K562 (cell line): ENCODE measurements around the gene PPM1L. TPM values are rescaled to one million over a fixed set of nuclear protein-coding genes. Genes with fewer than 3 reads are reported as not detected.

Experiments used
- ATAC-seq: fragments of 200-7000 bp; cut with Tn5 transposase; 3 replicates; pipeline ENCODE4 v1.9.1; 2020; ENCODE audit warnings: moderate library complexity
- BruUV-seq: library from RNA; stranded (reverse); fragments of 400-500 nt; replicated peaks from 2 replicates; lab custom pipeline; 2021; lab: Mats Ljungman, UMichigan
- CTCF ChIA-PET: fragments of 300-600 bp; formaldehyde crosslinking; extraction: SDS; loops from one replicate; lab custom pipeline; 2021; ENCODE audit warnings: low intra/inter-chr PET ratio; lab: Yijun Ruan, JAX
- POLR2A ChIA-PET: fragments of 300-600, 350-650 bp; sonication (Branson Sonifier 250); formaldehyde crosslinking; extraction: SDS; loops from one replicate; lab custom pipeline; 2021; ENCODE audit warnings: antibody characterized with exemption, inconsistent platforms; lab: Yijun Ruan, JAX
- DNase-seq, 4 experiments: peaks; one replicate each; pipeline versions ENCODE4 v3.0.0 to v3.0.0-alpha.2; 2011 to 2018; ENCODE audit warnings: low spot score in 3 of 4, mixed read lengths in 3 of 4; ENCODE audit errors: extremely low read depth in 1 of 4
- FAIRE-seq: peaks from 2 replicates; lab custom pipeline; 2011; peaks lifted over from hg19 to GRCh38; lab: Jason Lieb, UNC
- H2AFZ ChIP-seq: 2 replicates; pipeline ENCODE4 v1.6.0; 2011; ENCODE audit warnings: low read depth, low read length, control low read depth, inconsistent platforms
- H3K27ac ChIP-seq: fragments of 200-600 bp; 3 replicates; pipeline ENCODE4 v1.8.0; 2011; ENCODE audit warnings: low read depth, mild to moderate bottlenecking, control low read depth, inconsistent platforms, low read length, moderate library complexity, mixed read lengths; ENCODE audit errors: extremely low read depth
- H3K27me3 ChIP-seq, 2 experiments: fragments of 300-600 bp in 1 of 2; 2 replicates in 1 of 2; 3 replicates in 1 of 2; pipeline versions ENCODE4 v1.6.0 to v1.8.0; 2011; ENCODE audit warnings: inconsistent platforms in 2 of 2, low read length in 2 of 2, mild to moderate bottlenecking in 1 of 2, mixed read lengths in 1 of 2, moderate library complexity in 1 of 2; ENCODE audit not compliant: control insufficient read depth in 2 of 2, insufficient read depth in 2 of 2
- H3K36me3 ChIP-seq: fragments of 300-600 bp; 3 replicates; pipeline ENCODE4 v1.8.0; 2011; ENCODE audit warnings: mild to moderate bottlenecking, low read length, inconsistent platforms; ENCODE audit not compliant: control insufficient read depth, insufficient read depth
- H3K4me1 ChIP-seq, 2 experiments: fragments of 200-600 bp in 1 of 2; replicated peaks in 1 of 2; 2 replicates in 1 of 2; 3 replicates in 1 of 2; pipeline versions ENCODE4 v1.5.1 to v1.8.0; 2011; ENCODE audit warnings: inconsistent platforms in 2 of 2, low read length in 2 of 2, mild to moderate bottlenecking in 1 of 2, mixed read lengths in 1 of 2, moderate library complexity in 1 of 2; ENCODE audit not compliant: control insufficient read depth in 2 of 2, insufficient read depth in 2 of 2
- H3K4me2 ChIP-seq: 2 replicates; pipeline ENCODE4 v1.6.1; 2011; ENCODE audit warnings: low read length, control low read depth, inconsistent platforms, mixed read lengths; ENCODE audit not compliant: insufficient read depth
- H3K4me3 ChIP-seq: fragments of 200-600 bp; sonication (generic), shearing (Covaris generic); 2 replicates; pipeline ENCODE4 v1.5.1; 2016; ENCODE audit warnings: control low read depth, inconsistent platforms
- H3K79me2 ChIP-seq: fragments of 200-600 bp; 3 replicates; pipeline ENCODE4 v1.8.0; 2011; ENCODE audit warnings: low read length, inconsistent platforms; ENCODE audit not compliant: control insufficient read depth, insufficient read depth
- H3K9ac ChIP-seq, 2 experiments: 2 replicates each; pipeline versions ENCODE4 v1.6.0 to v1.6.1; 2011; ENCODE audit warnings: low read depth in 2 of 2, low read length in 2 of 2, control low read depth in 1 of 2, inconsistent platforms in 1 of 2, mild to moderate bottlenecking in 1 of 2, mixed read lengths in 1 of 2; ENCODE audit not compliant: insufficient read depth in 1 of 2
- H3K9me1 ChIP-seq: one replicate; pipeline ENCODE4 v1.6.0; 2011; ENCODE audit warnings: inconsistent platforms, mild to moderate bottlenecking, low read length, moderate library complexity; ENCODE audit not compliant: control insufficient read depth, insufficient read depth
- H3K9me3 ChIP-seq: replicated peaks from 2 replicates; pipeline ENCODE4 v1.5.1; 2011; ENCODE audit warnings: low read depth, low read length, inconsistent platforms; ENCODE audit not compliant: control insufficient read depth, insufficient read depth
- H4K20me1 ChIP-seq: replicated peaks from 2 replicates; pipeline ENCODE4 v1.6.1; 2011; ENCODE audit warnings: low read length, inconsistent platforms, mixed read lengths; ENCODE audit not compliant: control insufficient read depth, insufficient read depth
- ATF1 ChIP-seq, 2 experiments: fragments of 450-650 bp in 1 of 2; IDR thresholded peaks; 2 replicates each; pipeline ENCODE4 v1.6.1; 2016; ENCODE audit warnings: missing compliant biosample characterization in 1 of 2, missing genetic modification characterization in 1 of 2
- CAMTA2 ChIP-seq: fragments of 250-450 bp; sonication (Bioruptor Pico); conservative IDR thresholded peaks from 2 replicates; pipeline ENCODE4 v1.5.1; 2022
- E2F6 ChIP-seq, 2 experiments: IDR thresholded peaks; 2 replicates each; pipeline ENCODE4 v1.6.1; 2011; ENCODE audit warnings: borderline replicate concordance in 1 of 2, control low read depth in 1 of 2, low read depth in 1 of 2, low read length in 1 of 2, mild to moderate bottlenecking in 1 of 2, mixed read lengths in 1 of 2, moderate library complexity in 1 of 2; ENCODE audit not compliant: insufficient read depth in 1 of 2, insufficient read length in 1 of 2, poor library complexity in 1 of 2, severe bottlenecking in 1 of 2; ENCODE audit errors: extremely low read depth in 1 of 2
- ELF1 ChIP-seq: fragments of 200-800 bp; sonication (Bioruptor generic); IDR thresholded peaks from 2 replicates; pipeline ENCODE4 v1.6.1; 2016; ENCODE audit warnings: missing genetic modification characterization, missing compliant biosample characterization
- ETV6 ChIP-seq, 3 experiments: fragments of 150-350 bp in 1 of 3; sonication (generic) in 1 of 3; formaldehyde crosslinking in 1 of 3; IDR thresholded peaks; 2 replicates each; pipeline versions ENCODE4 v1.6.1 to v1.8.0; 2014 to 2022; ENCODE audit warnings: borderline replicate concordance in 2 of 3, low read depth in 2 of 3, antibody characterized with exemption in 1 of 3, low read length in 1 of 3, mild to moderate bottlenecking in 1 of 3, missing genetic modification reagents in 1 of 3
- MTA1 ChIP-seq: fragments of 450-650 bp; IDR thresholded peaks from 2 replicates; pipeline ENCODE4 v1.6.1; 2017; ENCODE audit warnings: borderline replicate concordance
- MTA3 ChIP-seq: fragments of 450-650 bp; formaldehyde crosslinking; IDR thresholded peaks from 2 replicates; pipeline ENCODE4 v1.6.1; 2017; ENCODE audit warnings: mild to moderate bottlenecking, borderline replicate concordance
- POLR2AphosphoS5 ChIP-seq: IDR thresholded peaks from 2 replicates; pipeline ENCODE4 v1.6.1; 2011; ENCODE audit warnings: mild to moderate bottlenecking, low read depth, low read length, moderate library complexity; ENCODE audit not compliant: control insufficient read depth, insufficient read depth
- POLR2G ChIP-seq: fragments of 200-400 bp; formaldehyde crosslinking; IDR thresholded peaks from 2 replicates; pipeline ENCODE4 v1.6.1; 2017; ENCODE audit warnings: low read depth, mild to moderate bottlenecking, antibody characterized with exemption, low read length, moderate library complexity
- RBFOX2 ChIP-seq: fragments of 200-400 bp; formaldehyde crosslinking; IDR thresholded peaks from 2 replicates; pipeline ENCODE4 v1.6.1; 2017; ENCODE audit warnings: low read depth, mild to moderate bottlenecking, low read length, moderate library complexity
- SRSF1 ChIP-seq: fragments of 200-400 bp; formaldehyde crosslinking; IDR thresholded peaks from 2 replicates; pipeline ENCODE4 v1.6.1; 2017; ENCODE audit warnings: mild to moderate bottlenecking, low read depth, low read length, moderate library complexity
- SUPT5H ChIP-seq: fragments of 450-650 bp; IDR thresholded peaks from 2 replicates; pipeline ENCODE4 v1.6.1; 2016
- TCF7 ChIP-seq: sonication (generic); IDR thresholded peaks from 2 replicates; pipeline ENCODE4 v1.6.1; 2016; ENCODE audit warnings: antibody characterized with exemption, borderline replicate concordance
- TFAM ChIP-seq: fragments of 250-450 bp; sonication (Bioruptor Pico); conservative IDR thresholded peaks from 2 replicates; pipeline ENCODE4 v1.5.0; 2021; ENCODE audit warnings: mild to moderate bottlenecking, moderate library complexity
- USF2 ChIP-seq: sonication (generic); formaldehyde crosslinking; IDR thresholded peaks from 2 replicates; pipeline ENCODE4 v1.5.0; 2020; ENCODE audit warnings: missing genetic modification reagents
- ZFP1 ChIP-seq: fragments of 450-650 bp; formaldehyde crosslinking; IDR thresholded peaks from 2 replicates; pipeline ENCODE4 v1.4.0; 2020; ENCODE audit warnings: mild to moderate bottlenecking, mixed read lengths
- ZNF124 ChIP-seq: sonication (generic); formaldehyde crosslinking; IDR thresholded peaks from 2 replicates; pipeline ENCODE4 v1.8.1; 2022; ENCODE audit warnings: missing genetic modification reagents
- WGBS: fragments of 100-300 bp; shearing (Covaris generic); methylation state at CpG from one replicate; pipeline ENCODE4 v1.1.6; 2016; ENCODE audit warnings: low coverage, mixed read lengths; ENCODE audit not compliant: insufficient coverage; ENCODE audit errors: missing lambda C conversion rate; 5-methylcytosine and 5-hydroxymethylcytosine counted together
- in situ Hi-C: fragments of 300-500 bp; cut with MboI; formaldehyde crosslinking; loops from 4 replicates; pipeline ENCODE4 v1.15.0; 2018; ENCODE audit warnings: inconsistent platforms, mixed read lengths
- intact Hi-C: fragments of 100-400 bp; cut with micrococcal nuclease; formaldehyde crosslinking; loops from 2 replicates; pipeline ENCODE4 v1.14.2; 2022
- polyA plus RNA-seq, 8 experiments: library from polyadenylated mRNA; depleted of rRNA in 4 of 8; stranded (reverse) in 5 of 8; unstranded in 3 of 8; fragments of >200 nt; fragmentation: Nextera tagmentation in 2 of 8; fragmentation: Illumina TruSeq in 1 of 8; extraction: Ambion mirVana in 2 of 8; extraction: Trizol in 1 of 8; gene quantifications; 2 replicates each; pipeline versions ENCODE4 v1.2.1 to v1.2.3, GENCODE V29; 2011 to 2014; ENCODE audit warnings: inconsistent platforms in 1 of 8, missing spikeins in 1 of 8
- total RNA-seq, 7 experiments: library from RNA; depleted of rRNA in 6 of 7; stranded (reverse); fragments of >200 nt in 6 of 7; fragmentation: Illumina TruSeq in 2 of 7; extraction: Trizol in 2 of 7; gene quantifications; 2 replicates each; pipeline versions ENCODE4 v1.2.1 to v1.2.3, GENCODE V29; 2011 to 2021; ENCODE audit warnings: low replicate concordance in 1 of 7

Gene PPM1L
- total and polyA plus RNA-seq, 9 of the 15 experiments (the other 6 are each of a cell fraction or from before 2014, with no cell fraction given), result 0.01 to 0.41 (median 0.14) TPM

- H3K4me2 ChIP-seq, result no peak within 1 kb of the TSS
- CTCF ChIA-PET, result interaction anchor here (0.6 kb wide), 1 partner anchor 422 kb away, joined by 3 read pairs; no protein-coding TSS in a partner anchor
- no peak for FAIRE-seq
- no peaks in the 10 kb centered on the region for H3K9me1 ChIP-seq
- DNase-seq, result peak in 3 of 4 experiments; percentile 11 to 20 (median 12)
- H3K27me3 ChIP-seq, result peaks cover 6 to 26% of the 10 kb centered on the region in 2 experiments; a peak in 4 of 5 replicates
- in situ Hi-C loops (no loop called here), intact Hi-C loops (no loop called here)
- POLR2A ChIA-PET, result no interaction called here
- H3K4me1 ChIP-seq, result peaks cover 0 to 10% of the 10 kb centered on the region in 2 experiments; a peak in 2 of 5 replicates
- no TSS peak for BruUV-seq
- H3K79me2 ChIP-seq, result no peaks in the 10 kb centered on the region
- H3K36me3 ChIP-seq, result no peaks in the 10 kb centered on the region
- no peaks in the 10 kb centered on the region for H4K20me1 ChIP-seq
- H3K9me3 ChIP-seq, result no peaks in the 10 kb centered on the region
- 14% methylated on average over 69 of the region's 97 CpGs for WGBS
- H3K9ac ChIP-seq, result peak within 1 kb of the TSS in 1 of 2 experiments; percentile 64; a peak in 2 of 4 replicates
- H3K4me3 ChIP-seq, result peak within 1 kb of the TSS; percentile 13; the same call in 1 of the 2 replicates
- no peak within 1 kb of the TSS for H3K27ac ChIP-seq
- ATAC-seq, result peak; percentile 73
- H2AFZ ChIP-seq, result peak within 1 kb of the TSS; percentile 19; the same call in 1 of the 2 replicates
- TF ChIP-seq RBFOX2, result peak; percentile 36
- peak; percentile 43; the same call in 1 of the 2 replicates for TF ChIP-seq POLR2G
- no peak for TF ChIP-seq SUPT5H
- TF ChIP-seq E2F6 (IDR thresholded peaks at IDR 0.05; ENCODE audit: borderline replicate concordance in 1 of 2, extremely low read depth in 1 of 2, insufficient read depth in 1 of 2, insufficient read length in 1 of 2, low read depth in 1 of 2, low read length in 1 of 2, poor library complexity in 1 of 2, severe bottlenecking in 1 of 2), result peak in 1 of 2 experiments; percentile 77
- no peak for TF ChIP-seq TCF7
- no peak for TF ChIP-seq ETV6 (IDR thresholded peaks at IDR 0.05; ENCODE audit: borderline replicate concordance in 1 of 2, low read depth in 2 of 2, low read length in 1 of 2)
- TF ChIP-seq ETV6 (CRISPR knock-in tag; IDR thresholded peaks at IDR 0.05; ENCODE audit: borderline replicate concordance), result no peak
- TF ChIP-seq USF2 (CRISPR knock-in tag), result no peak
- no peak for TF ChIP-seq SRSF1
- TF ChIP-seq POLR2AphosphoS5, result no peak
- TF ChIP-seq CAMTA2 (CRISPR knock-in tag), result no peak
- no peak for TF ChIP-seq MTA1
- TF ChIP-seq ATF1 (CRISPR knock-in tag; IDR thresholded peaks at IDR 0.05), result no peak
- no peak for TF ChIP-seq ATF1 (tag; IDR thresholded peaks at IDR 0.05)
- TF ChIP-seq MTA3, result no peak
- TF ChIP-seq ZNF124, result no peak
- TF ChIP-seq ZFP1, result no peak
- TF ChIP-seq ELF1 (tag), result no peak
- TF ChIP-seq TFAM (CRISPR knock-in tag), result no peak
Measured at GRCh38 chr3:161104561-161105551, 348.8 kb downstream of the PPM1L start, which contains the start of gene B3GALNT1. Gene B3GALNT1 (minus strand): TSS chr3:161105349. CDS start chr3:161086754, 18,595 bp downstream.
